ENCODE measurements around the gene FKBP5.
A peak's percentile ranks its signal among the peaks of the same experiment; 100 is the strongest.

DNA sequence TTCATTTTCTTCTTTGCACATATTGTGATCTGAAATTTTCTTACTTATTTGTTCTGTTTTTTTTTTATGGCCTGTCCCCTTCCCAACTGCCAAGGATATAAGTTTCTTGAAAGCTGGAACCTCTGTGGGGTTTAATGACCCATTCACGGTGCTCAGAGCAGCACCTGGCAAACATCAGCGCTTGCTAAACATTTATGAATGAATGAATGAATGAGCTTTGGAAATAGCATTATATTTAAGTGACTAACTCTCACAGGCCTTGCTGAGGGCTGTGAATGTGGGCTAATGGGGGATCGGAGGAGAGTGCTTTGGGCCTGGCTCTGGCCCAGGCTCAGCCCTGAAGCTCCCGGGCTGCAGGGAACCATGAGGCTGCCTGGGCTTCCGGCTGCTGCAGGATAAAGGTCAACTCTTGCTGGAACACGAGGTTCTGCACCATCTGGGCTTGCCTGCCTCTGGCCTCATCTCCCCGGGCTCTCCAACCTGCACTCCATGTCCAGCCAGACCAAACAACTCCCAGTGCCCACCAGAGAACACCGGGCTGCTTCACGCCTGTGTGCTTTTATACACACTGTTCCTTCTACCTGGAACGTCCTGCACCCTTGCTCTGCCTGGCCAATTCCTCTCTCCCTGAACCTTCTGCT is 33.5 kb upstream of the FKBP5 start:
- TF ChIP-seq EP300 (IDR thresholded peaks at IDR 0.05) (peak in 2 of 4 donors; percentile 14 to 67), POLR2AphosphoS5 (IDR thresholded peaks at IDR 0.05) (peak in 3 of 4 donors; percentile 11 to 68 (median 38))
- TF ChIP-seq, protein P1, sequence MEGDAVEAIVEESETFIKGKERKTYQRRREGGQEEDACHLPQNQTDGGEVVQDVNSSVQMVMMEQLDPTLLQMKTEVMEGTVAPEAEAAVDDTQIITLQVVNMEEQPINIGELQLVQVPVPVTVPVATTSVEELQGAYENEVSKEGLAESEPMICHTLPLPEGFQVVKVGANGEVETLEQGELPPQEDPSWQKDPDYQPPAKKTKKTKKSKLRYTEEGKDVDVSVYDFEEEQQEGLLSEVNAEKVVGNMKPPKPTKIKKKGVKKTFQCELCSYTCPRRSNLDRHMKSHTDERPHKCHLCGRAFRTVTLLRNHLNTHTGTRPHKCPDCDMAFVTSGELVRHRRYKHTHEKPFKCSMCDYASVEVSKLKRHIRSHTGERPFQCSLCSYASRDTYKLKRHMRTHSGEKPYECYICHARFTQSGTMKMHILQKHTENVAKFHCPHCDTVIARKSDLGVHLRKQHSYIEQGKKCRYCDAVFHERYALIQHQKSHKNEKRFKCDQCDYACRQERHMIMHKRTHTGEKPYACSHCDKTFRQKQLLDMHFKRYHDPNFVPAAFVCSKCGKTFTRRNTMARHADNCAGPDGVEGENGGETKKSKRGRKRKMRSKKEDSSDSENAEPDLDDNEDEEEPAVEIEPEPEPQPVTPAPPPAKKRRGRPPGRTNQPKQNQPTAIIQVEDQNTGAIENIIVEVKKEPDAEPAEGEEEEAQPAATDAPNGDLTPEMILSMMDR (IDR thresholded peaks at IDR 0.05) = no peak
